GM13977 (cell line): Measurements from ENCODE around the gene LZTS3.
A peak's percentile ranks its signal among the peaks of the same experiment; 100 is the strongest.

Experiments used
- DNase-seq: peaks from one replicate; pipeline ENCODE4 v3.0.0; 2012; ENCODE audit warnings: low spot score
- in situ Hi-C: fragments of 300-500 bp; cut with MboI; formaldehyde crosslinking; loops from one replicate; pipeline ENCODE4 v1.12.0; 2022; ENCODE audit warnings: low sequenced_read_pairs, low pct_unique_long_range_greater_than_20kb, mixed read lengths, inconsistent platforms; ENCODE audit not compliant: unreplicated experiment
- TF ChIP-seq, protein P1 (sequence below): IDR thresholded peaks from 2 replicates; pipeline ENCODE4 v1.5.1; 2012; ENCODE audit warnings: mild to moderate bottlenecking, control low read depth; ENCODE audit not compliant: insufficient read depth; ENCODE audit errors: extremely low read depth, missing control alignments

Gene LZTS3

DNA sequence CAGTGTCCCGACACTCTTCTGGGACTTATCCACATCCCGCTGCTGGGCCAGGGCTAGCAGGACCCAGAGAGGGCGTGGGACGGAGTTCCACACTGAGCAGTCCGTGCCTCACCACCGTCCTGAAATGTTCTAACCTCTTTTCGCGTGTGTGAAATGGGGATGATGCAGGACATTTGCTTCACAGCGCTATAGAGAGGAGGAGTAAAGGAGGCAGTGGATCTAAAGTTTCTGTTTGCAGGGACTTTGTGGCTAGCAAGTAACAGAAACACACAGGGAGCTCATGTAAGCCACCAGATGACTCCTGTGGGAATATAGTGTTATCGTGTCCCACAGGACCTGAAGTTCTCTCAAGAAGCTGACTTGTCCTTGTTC is 36.6 kb upstream of the LZTS3 start:
- in situ Hi-C loops: no loop called here
- TF ChIP-seq, protein P1, sequence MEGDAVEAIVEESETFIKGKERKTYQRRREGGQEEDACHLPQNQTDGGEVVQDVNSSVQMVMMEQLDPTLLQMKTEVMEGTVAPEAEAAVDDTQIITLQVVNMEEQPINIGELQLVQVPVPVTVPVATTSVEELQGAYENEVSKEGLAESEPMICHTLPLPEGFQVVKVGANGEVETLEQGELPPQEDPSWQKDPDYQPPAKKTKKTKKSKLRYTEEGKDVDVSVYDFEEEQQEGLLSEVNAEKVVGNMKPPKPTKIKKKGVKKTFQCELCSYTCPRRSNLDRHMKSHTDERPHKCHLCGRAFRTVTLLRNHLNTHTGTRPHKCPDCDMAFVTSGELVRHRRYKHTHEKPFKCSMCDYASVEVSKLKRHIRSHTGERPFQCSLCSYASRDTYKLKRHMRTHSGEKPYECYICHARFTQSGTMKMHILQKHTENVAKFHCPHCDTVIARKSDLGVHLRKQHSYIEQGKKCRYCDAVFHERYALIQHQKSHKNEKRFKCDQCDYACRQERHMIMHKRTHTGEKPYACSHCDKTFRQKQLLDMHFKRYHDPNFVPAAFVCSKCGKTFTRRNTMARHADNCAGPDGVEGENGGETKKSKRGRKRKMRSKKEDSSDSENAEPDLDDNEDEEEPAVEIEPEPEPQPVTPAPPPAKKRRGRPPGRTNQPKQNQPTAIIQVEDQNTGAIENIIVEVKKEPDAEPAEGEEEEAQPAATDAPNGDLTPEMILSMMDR: no peak
- no peak for DNase-seq

DNA sequence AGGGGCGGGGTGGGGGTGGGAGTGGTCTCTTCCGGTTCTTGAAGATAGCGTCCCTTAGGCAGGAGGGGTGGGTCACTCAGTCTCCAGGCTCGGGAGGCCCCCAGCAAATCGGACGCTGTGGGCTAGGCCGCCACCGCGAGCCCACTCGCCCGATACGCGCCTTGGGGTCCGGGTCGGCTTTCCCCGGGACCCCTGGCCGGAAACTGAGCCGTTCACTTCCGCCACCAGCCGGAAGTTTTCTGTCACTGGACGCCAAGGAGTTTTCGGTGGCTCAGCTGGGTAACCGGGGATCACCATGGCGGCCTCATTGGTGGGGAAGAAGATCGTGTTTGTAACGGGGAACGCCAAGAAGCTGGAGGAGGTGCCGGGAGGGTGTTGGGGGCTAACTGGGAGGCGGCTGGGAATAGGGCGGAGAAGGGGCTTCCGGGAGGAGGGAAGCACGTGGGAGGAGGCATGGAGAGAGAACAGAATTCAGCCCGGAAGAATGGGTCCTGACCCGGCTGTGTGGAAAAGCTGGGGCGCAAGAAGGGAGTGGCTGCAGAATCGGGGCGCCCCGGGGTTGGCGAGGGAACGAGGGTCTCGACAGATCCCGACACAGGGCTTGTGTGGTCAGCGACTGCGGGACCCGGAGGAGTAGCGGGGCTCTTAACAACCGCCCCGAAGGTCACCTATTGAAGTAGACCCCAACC is 36.1 kb upstream of the LZTS3 start, which contains the start of gene ITPA:
ITPA (plus strand) TSS at position 242 of the 689 bp plus-strand sequence; CDS start at position 296, 54 bp downstream.
- DNase-seq: peak; percentile 82
- TF ChIP-seq, protein P1: no peak
- in situ Hi-C loops: no loop called here

- in situ Hi-C loops: no loop called here
- TF ChIP-seq, protein P1: no peak
Measured at GRCh38 chr20:3208786-3209256, 35.5 kb upstream of the LZTS3 start.

GRCh38 chr20:3204124-3204794 is 30.9 kb upstream of the LZTS3 start, which contains the start of gene DDRGK1:
TSS of gene DDRGK1 (minus strand) at chr20:3204682. CDS start at chr20:3204627, 55 bp downstream.
- peak; percentile 94 for DNase-seq
- in situ Hi-C loops: no loop called here
- TF ChIP-seq, protein P1: no peak

More at GRCh38 chr20:3208786-3209256, 35.5 kb upstream of the LZTS3 start:
- no peak for DNase-seq

DNA sequence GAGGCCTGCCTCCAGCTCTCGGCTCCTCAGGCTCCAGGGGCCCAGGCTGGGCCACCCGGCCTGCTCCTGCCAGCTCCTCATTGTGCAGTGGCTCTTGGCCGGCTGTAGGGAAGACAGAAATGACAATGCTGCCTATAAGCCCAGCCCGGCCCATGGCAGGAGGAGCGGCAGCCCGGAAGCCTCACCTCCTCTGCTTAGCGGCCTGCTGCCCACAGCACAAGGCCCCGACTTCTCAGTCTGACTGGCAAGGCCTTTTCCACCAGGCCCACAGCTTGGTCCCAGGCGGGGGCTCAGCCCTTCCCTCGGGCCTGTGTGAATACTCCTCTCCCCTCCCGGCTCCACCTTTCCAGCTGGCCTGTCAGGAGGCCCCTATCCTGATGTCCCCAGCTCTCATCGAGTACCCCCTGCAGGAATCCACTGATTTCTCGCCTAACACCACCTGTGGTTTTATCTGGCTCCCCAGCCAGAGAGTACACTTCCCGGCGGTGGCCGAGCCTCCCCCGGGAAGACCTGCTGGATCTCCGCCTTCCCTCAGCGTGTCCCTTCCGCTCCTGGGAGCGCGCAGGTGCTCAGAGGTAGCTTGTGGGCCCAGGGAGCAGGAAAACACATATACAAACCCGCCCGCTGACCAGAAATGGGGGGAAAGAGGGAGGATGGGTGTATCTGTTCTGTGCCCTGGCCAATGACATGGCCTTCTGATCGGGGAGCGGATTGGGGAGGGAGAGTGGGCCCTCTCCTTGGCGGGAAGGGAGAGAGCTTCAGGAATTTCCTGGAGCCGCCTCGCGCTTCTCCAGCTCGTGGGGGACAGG is 30.2 kb upstream of the LZTS3 start:
- DNase-seq: peak; percentile 76
- in situ Hi-C loops: no loop called here
- TF ChIP-seq, protein P1: no peak

GRCh38 chr20:3202965-3203314 is 29.6 kb upstream of the LZTS3 start:
- in situ Hi-C loops: no loop called here
- TF ChIP-seq, protein P1: no peak
- no peak for DNase-seq
